GM11168 (cell line): ENCODE results near the gene NDNF.

Experiments used
- in situ Hi-C: fragments of 300-500 bp; cut with MboI; formaldehyde crosslinking; loops from one replicate; pipeline ENCODE4 v1.12.0; 2022; ENCODE audit warnings: low sequenced_read_pairs; ENCODE audit not compliant: unreplicated experiment

The NDNF gene, protein sequence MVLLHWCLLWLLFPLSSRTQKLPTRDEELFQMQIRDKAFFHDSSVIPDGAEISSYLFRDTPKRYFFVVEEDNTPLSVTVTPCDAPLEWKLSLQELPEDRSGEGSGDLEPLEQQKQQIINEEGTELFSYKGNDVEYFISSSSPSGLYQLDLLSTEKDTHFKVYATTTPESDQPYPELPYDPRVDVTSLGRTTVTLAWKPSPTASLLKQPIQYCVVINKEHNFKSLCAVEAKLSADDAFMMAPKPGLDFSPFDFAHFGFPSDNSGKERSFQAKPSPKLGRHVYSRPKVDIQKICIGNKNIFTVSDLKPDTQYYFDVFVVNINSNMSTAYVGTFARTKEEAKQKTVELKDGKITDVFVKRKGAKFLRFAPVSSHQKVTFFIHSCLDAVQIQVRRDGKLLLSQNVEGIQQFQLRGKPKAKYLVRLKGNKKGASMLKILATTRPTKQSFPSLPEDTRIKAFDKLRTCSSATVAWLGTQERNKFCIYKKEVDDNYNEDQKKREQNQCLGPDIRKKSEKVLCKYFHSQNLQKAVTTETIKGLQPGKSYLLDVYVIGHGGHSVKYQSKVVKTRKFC

DNA sequence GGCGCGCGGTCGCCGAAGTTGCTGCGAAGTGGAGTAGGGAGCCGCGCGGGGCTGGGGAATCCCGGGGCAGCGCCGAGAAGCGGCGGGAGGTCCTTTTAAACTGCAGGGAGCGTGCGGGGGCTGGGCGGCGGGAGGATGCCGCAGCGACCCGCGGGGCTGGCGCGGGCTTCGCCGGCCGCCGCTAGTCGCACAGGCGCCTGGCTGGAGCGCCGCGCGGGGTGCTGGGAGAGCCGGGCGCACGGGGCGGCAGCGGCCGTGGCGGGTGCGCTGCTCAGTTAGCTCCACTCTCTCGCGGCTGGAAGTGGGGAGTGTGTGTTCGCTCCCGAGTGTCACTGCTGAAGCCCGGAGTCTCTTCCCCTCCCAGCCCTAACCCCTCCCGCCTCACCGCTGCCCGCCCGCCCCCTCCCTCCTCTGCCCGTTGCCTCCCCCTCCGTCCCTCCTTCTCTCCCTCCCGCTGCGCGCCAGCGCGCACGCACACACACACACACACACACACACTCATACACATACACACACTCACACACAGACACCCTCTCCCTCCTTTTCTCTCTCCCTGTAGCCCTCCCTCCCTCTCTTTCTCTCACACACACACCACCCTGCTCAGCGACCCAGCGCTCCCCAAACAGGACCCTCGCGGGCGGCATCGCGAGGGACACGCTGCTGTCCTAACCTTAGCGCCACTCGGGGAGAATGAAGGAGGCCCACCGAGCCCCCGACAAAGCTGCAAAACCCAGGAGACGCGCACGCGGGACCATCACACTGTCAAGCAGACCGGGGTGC lies at the start of gene NDNF:
TSS of gene NDNF (minus strand) at position 312 of the 780 bp plus-strand sequence. CDS start 26,698 bp downstream, outside the sequence.
- in situ Hi-C loops, result no loop called here

DNA sequence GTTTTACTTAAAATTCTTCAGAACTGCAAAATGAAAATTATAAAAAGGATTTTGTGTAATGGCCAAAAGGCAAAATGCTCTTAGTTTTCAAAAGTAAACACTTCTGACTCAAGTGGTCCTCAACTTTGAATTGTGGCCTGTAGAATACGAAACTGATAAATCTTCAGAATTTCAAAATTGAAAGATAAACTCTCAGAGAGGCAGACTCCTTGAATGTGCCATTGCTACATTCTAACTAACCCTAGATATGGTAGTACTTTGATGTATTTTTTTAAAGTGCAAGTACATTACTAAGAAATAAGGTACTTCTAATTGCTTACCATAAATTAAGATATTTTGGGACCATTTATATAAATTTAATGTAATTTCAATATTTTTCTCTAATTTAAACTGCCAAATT lies 47.4 kb upstream of the NDNF start:
- in situ Hi-C loops, result loop anchor here (25.0 kb wide), 1 partner anchor 257 kb away; no protein-coding TSS in a partner anchor

DNA sequence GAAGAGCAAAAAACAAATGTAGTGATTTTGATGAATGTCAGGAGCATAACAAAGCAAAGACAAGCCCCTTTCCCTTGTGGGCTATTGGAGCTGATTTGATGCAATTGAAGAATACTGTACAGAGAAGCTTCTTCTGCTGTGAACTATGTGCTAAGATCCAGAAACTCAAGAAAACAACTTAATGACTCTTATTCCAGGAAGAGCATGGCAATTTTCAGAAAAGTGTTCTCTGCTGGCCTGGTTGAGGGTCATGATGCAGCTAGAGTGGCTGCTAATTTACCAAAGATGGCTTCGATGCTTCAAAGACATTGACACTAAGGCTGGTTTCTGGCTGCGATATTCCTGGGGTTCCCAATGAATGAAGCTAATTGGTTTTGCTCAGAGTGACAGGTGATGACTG lies 46.0 kb upstream of the NDNF start:
- in situ Hi-C loops, result loop anchor here (25.0 kb wide), 1 partner anchor 256 kb away; no protein-coding TSS in a partner anchor

DNA sequence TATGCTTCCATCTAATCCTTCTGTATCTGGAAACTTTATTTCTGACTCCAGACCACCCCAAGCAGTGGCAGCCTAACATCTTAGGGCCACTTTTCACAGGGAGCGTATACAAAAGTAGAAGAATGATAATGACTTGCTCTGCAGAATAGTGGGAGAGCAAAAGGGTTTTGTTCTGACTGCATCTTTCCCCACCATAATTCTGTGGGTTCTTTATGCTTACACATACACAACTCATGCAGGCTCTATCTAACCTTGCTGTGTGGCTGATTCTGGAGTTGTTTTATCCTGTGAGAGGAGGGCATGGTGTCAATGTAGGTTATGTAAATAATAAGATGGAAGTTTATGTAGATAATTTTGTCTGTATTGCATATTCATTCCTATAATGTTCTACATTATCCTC lies 42.4 kb upstream of the NDNF start:
- in situ Hi-C loops, result loop anchor here (25.0 kb wide), 1 partner anchor 252 kb away; no protein-coding TSS in a partner anchor

DNA sequence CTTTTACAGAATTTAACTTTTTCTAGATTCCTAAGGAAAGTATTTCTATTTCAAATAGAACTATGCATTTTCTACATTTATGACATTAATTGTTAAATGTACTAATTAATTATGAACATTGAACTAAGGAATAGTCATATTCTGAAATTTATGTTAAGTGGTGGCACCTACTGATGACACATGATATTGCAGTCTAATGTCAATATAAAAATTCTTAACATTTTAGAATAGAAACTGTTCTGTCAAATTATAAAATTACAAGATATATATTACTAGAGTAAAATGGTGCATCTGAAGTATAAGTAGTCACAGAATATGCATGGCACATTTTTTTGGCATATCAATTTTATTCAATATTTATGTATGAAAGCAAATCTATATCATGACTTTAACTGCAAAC lies 40.2 kb upstream of the NDNF start:
- in situ Hi-C loops, result loop anchor here (25.0 kb wide), 1 partner anchor 250 kb away; no protein-coding TSS in a partner anchor

DNA sequence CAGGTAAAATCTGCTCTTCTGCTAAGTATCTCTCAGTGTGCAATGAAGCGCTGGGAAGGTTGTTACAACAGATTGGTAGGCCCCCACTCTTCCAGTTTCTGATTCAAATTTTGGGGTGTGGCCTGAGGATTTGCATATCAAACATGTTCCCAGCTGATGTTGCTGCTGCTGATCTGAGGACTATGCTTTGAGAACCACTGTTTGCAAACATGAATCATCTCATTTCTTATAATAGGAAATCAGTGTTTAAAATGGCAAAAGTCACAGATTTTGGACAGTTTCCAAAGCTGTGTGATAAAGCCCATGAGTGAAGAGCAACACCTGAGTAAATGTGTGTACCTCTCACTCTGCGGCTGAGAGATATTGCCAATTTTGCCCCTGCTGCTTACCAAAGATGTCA lies 36.2 kb upstream of the NDNF start:
- in situ Hi-C loops, result loop anchor here (25.0 kb wide), 1 partner anchor 246 kb away; no protein-coding TSS in a partner anchor

DNA sequence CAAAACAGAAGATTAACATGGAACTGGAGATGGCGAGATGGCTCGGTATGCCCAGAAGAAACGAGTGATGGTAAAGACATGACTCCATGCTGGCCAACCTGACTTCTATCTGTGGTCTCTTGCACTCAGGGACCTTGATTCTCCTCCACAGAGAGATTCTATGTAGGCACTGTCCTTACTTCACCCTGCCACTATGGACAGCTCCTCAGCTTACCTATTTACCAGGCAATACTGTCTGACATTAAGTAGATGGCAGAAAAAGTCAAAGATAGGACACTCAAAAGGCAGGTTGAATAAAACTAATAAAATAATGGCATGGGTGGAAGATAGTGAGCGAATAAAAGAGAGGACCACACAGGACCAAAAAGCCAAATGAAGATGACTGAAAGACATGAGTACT lies 35.2 kb upstream of the NDNF start:
- in situ Hi-C loops, result loop anchor here (25.0 kb wide), 1 partner anchor 245 kb away; no protein-coding TSS in a partner anchor

DNA sequence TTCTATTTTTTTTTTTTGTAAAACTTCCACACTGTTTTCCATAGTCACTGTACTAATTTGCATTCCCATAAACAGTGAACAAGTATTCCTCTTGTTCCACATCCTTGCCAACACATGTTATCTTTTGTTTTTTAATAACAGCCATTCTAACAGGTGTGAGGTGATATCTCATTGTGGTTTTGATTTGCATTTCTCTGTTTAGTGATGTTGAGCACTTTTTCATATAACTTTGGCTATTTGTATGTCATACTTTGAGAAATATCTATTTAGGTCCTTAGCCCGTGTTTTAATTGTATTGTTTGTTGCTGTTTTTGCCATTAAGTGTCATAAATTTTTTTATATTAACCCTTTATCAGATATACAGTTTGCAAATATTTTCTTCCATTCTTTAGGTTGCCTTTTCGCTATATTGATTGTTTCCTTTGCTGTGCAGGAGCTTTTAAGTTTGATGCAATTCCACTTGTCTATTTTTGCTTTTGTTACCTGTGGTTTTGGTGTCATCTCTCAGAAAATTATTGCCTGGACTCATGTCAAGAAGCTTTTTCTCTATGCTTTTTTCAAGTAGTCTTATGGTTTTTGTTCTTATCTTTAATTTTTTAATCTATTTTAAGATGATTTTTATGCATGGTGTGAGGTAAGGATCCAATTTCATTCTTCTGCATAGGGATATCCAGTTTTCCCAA lies 27.9 kb upstream of the NDNF start:
- in situ Hi-C loops, result loop anchor here (25.0 kb wide), 1 partner anchor 238 kb away; no protein-coding TSS in a partner anchor

DNA sequence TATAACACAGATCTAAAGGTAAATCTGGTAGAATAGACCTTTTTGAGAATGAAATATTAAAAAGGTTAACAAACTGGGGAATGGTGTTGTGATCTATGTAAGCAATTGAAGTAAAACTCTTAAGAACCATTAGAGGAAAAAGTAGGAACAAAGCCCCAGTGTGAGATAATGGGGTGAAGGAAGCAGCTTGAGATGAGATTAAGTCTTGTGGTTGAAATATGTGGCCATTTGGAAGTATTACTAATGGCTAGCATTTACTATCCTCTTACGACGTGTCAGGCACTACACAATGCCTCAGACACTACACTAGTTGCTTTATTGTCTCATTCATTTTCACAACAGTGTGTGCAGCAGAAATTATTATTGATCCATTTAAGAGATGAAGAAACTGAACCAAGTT lies 25.9 kb upstream of the NDNF start:
- in situ Hi-C loops, result loop anchor here (25.0 kb wide), 2 partner anchors 386 to 936 kb away; no protein-coding TSS in a partner anchor

DNA sequence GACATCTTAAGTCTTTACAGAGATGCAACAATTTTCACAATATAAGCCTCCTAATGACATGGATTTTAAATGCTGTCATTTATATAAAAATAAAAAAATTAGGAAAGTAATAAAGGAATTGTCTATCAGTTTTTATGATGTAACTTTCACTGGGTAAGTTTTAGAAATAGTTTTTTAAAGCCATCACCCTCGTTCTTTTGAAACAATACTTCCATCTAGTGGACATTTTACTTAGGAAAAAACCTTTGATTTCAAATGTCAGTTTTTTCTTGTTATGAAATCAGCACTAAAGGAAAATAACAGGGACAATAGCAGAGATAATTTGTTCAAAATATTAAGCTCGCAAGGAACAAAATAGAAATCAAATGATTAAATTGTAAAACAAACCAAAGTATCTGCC lies 24.3 kb upstream of the NDNF start:
- in situ Hi-C loops, result loop anchor here (25.0 kb wide), 2 partner anchors 384 to 934 kb away; no protein-coding TSS in a partner anchor

DNA sequence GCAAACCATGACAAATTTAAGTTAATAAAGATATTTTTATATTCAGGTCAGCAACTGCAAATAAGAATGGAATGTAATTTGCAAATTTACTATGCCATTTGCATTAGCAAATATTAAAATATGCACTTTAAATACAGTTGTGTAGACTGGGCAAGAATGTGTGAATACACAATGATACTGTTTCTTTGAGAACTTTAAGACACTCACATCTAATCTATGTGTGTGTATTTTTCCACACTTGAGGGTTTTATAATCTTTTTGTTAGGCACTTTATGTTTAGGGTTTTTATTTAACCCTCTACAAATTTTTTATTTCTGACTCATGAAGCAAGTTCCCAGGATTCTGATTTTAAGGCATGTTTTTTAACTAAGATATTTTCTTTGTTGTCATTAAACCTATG lies 23.9 kb upstream of the NDNF start:
- in situ Hi-C loops, result loop anchor here (25.0 kb wide), 2 partner anchors 384 to 934 kb away; no protein-coding TSS in a partner anchor

DNA sequence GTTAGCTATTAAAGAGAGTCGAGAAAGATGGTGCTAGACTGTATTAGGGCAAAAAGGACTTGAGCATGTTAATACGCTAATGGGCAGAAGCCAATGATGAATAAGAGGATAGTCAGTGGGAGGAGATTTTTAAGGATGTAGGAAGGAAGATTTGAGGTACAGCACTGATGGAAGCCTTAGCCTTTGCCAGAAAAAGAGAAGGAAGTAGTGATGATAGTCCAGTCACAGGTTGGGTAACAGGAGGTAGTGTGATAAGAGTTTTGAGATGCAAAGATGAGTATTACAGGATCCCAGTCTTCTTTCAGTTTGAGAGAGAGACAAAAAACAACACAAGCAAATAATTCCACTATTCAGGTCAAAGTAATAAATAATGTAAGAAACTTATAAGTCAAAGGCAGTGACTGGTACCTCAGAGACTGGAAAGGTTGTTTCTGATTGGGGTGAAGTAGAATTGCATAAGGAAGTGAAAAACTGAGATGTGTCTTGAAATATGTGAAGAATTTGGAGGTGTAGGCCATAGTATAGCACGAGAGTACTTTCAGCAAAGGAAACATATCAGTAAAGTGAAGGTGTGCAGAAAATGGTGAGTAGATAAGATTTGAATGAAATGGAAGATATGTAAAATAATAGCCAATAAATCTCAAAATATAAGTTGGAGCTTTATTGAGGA lies 22.1 kb upstream of the NDNF start:
- in situ Hi-C loops, result loop anchor here (25.0 kb wide), 2 partner anchors 382 to 932 kb away; no protein-coding TSS in a partner anchor

DNA sequence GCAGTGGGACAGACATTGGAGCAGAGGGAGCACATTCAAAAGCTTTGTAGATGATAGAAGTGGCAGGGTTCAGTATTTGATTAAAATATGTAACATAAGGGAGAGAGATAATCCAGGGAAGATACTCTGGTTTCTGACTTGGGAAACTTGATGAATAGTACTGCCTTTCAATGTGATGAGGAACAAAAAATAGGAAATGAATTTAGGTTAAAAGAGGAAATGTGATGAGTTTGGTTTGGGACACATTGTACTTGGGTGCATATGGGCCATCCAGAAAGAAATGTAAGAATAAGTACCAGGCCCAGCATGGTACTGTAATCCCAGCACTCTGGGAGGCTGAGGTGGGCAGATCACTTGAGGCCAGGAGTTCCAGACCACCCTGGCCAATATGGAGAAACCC lies 20.9 kb upstream of the NDNF start:
- in situ Hi-C loops, result loop anchor here (25.0 kb wide), 2 partner anchors 381 to 931 kb away; no protein-coding TSS in a partner anchor

DNA sequence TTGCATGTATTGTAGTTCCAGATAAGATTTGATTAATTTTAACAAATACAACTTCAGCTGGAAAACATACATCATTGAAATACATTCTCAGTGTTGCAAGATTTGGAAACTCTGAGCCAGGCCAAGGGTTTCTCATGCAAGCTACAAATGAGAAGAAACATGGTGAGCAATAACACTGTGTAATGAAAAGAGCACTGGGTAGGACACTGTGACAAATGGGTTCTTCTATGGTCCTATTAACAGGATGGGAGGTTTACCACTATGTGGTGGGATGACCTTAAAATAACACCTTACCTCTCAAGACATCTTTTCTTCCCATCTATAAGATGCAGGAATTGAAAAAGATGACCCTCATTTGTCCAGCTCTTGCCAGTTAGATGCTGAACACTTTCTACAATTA lies 19.6 kb upstream of the NDNF start:
- in situ Hi-C loops, result loop anchor here (25.0 kb wide), 2 partner anchors 380 to 930 kb away; no protein-coding TSS in a partner anchor

DNA sequence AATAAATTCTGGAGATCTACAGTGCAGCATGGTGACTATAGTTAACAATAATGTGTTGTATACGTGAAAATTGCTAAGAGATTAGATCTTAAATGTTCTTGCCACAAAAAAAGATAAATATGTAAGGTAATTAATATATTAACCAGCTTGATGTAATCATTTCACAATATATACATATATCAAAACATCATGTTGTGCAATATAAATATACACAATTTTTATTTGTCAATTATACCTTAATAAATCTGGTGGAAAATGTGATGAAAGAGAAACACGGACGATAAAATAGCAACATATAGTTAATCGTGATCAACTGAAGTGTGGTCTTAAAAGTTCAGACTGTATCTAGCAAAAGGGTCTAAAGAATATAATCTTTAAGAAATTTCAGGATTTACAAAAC lies 16.5 kb upstream of the NDNF start:
- in situ Hi-C loops, result loop anchor here (25.0 kb wide), 2 partner anchors 377 to 927 kb away; no protein-coding TSS in a partner anchor

DNA sequence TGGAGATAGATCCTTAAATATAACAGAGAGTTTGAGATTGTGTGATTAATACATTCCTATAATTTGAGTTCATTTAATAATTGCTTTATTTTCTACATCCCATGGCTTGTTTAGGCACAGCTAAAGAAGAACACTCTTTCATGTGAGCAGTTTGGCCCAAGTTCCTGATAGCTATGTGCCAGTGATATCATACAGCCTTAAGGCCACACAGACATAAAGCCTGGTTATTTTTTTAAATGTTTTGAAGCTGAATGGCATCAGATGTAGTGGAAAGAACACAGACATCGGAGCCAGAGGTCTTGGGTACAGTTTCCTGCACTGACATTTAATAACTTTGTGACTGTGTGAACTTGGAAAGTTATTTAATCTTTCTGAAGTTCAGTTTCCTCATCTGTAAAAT lies 7.0 kb upstream of the NDNF start:
- in situ Hi-C loops, result loop anchor here (25.0 kb wide), 2 partner anchors 367 to 917 kb away; no protein-coding TSS in a partner anchor

DNA sequence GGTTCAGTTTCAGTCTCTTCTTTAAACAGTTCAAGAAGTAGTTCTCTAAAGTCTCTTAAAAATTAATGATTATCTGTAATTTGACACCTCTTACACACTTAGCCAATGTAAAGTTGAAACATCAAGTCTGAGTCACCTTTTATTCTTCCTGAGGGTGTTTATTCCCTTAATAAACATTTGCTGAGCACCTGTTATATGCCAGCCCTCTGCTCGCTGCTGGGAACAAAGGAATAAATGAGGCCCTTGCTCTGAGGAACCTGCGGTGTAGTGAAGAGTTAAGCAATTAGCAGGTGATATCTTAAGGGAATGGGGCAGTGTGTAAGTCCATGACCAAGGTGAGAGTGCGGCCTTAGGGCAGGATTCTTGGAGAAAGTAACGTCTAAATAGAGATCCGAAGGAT lies 5.2 kb upstream of the NDNF start:
- in situ Hi-C loops, result loop anchor here (25.0 kb wide), 2 partner anchors 365 to 915 kb away; no protein-coding TSS in a partner anchor

DNA sequence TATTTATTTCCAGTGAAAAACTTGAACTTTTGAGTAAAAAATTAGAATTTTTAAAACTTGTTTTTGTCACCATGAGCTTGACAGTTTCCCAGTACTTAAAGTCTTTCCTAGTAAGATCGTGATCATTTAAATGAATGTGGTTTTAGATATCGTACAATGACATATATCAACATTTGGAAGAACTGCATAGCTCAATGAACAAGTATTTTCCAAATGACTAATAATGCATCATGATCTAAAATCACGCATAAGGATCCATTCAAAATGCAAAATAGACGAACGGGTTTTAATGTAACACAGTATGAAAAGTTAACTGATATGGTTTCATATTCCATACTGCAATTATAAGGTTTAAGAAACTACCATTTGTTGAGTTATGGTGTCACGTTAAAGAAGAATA lies 4.1 kb upstream of the NDNF start:
- in situ Hi-C loops, result loop anchor here (25.0 kb wide), 2 partner anchors 364 to 914 kb away; no protein-coding TSS in a partner anchor
